ENCODE results near the gene TESK2.
"Not testable (repeated sequence)": the region's sequence is repeated elsewhere in the genome, so short reads cannot be mapped to it uniquely, and the experiment has no call there.

Gene TESK2

GRCh38 chr1:45510036-45510971 lies 19.3 kb upstream of the TESK2 start:
- no peak for DNase-seq (ENCODE audit: low read depth in 3 of 3)

GRCh38 chr1:45508295-45509151 lies 17.6 kb upstream of the TESK2 start:
- DNase-seq (ENCODE audit: low read depth in 3 of 3), result no peak

- no peak for DNase-seq (ENCODE audit: low read depth in 3 of 3)
Measured at GRCh38 chr1:45507893-45508292, 16.9 kb upstream of the TESK2 start.

GRCh38 chr1:45507195-45507594 lies 16.2 kb upstream of the TESK2 start:
- no peak for DNase-seq (ENCODE audit: low read depth in 3 of 3)

DNA sequence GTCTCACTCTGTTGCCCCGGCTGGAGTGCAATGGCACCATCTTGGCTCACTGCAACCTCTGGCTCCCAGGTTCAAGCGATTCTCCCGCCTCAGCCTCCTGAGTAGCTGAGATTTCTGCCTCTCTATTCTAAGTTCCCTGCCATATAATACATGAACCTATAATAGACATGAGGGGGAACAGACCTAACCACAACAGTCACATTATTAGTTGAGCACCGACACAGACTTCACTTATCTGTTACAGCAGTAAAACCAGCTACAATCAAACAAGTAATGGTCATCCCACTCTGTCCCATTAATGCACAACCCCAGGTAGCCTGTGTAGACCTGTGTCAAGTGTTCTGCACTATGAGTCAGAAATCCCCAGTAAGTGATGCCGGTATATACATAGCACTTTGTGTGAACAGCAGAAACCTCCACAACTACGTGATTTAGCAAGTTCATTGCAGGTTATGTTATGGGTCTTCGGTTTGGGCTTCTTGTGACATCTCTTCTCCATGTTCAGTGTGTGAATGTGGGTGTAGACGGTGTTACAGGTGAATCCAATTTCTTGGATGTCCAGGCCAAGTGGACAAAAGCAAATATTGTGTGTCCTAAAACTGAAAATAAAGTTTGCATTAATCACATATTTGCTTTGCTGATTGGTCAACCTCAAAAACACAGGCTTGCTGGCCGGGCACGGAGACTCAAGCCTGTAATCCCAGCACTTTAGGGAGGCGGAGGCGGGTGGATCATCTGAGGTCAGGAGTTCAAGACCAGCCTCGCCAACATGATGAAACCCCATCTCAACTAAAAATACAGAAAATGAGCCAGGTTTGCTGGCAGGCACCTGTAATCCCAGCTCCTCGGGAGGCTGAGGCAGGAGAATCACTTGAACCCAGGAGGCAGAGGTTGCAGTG lies 12.7 kb upstream of the TESK2 start:
- DNase-seq (ENCODE audit: low read depth in 3 of 3), result no peak

DNA sequence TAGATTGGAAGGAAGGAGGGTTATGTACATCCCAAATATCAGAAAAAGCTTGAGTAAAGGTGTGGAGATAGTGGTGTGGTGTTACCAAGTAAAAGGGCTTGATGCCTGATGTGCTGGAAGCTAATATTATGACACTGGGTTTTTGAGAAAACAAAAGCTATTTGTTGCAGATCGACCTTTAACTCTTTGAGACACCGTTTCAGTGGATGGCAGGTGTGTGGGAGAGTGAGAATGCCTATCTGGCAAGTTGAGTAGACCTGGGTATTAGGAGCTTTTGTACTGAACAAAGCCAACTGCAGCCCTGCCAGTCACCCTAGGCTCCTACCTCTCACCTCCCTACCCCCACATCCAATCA lies 10.5 kb upstream of the TESK2 start:
- no peak for DNase-seq (ENCODE audit: low read depth in 3 of 3)

DNA sequence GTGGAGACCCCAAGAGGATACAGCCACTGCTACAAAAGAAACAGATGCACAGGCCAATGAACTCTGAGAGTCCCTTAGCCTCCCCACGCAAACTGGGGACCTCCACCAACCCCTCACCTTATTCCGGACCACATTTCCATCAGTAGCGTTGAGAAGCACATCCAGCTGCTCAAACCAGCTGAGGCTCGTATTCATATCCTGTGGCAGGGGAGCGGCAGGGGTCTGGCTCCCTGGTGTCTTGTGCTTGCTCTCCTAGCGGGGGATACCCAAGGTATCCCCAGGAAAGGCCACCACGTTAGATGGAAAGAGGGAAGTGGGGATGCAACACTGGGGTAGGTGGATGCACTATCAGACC lies 8.4 kb upstream of the TESK2 start:
- DNase-seq (ENCODE audit: low read depth in 3 of 3), result no peak

- DNase-seq (ENCODE audit: low read depth in 3 of 3), result no peak
Measured at GRCh38 chr1:45498279-45498678, 7.3 kb upstream of the TESK2 start.

GRCh38 chr1:45493116-45493697 lies 2.2 kb upstream of the TESK2 start:
- peak in 1 of 3 donors; percentile 9 for DNase-seq (ENCODE audit: low read depth in 3 of 3)

GRCh38 chr1:45492691-45493090 lies 1.7 kb upstream of the TESK2 start:
- DNase-seq (ENCODE audit: low read depth in 3 of 3), result no peak

DNA sequence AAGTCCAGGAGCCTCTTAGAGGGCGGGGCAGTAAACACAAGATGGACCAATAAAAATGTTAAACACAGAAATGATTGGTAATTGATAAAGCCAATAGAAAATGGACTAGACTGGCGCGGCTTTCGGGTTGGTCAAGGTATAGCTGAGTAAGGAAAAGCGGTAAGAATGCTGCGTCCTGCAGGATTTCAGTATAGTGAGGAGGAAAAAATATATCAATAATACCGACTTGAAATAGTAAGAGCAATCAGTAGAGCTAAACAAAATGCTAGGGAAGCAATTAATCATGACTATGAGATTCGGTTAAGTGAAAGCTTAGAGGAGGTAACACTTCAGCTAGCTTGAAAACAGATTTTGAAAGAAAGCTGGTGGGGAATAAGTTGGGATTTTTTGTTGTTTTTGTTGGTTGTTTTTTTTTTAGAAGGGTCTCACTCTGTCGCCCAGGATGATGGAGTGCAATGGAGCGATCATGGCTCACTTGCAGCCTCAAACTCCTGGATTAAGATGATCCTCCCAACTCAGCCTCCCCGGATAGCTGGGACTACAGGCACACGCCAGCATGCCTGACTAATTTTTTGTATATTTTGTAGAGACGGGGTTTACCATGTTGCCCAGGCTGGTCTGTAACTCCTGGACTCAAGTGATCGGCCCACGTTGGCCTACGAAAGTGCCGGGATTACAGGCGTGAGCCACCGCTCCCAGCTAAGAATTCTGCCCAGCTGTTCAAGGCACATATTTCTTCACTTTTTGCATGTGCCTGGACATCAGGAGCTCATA lies 711 bp upstream of the TESK2 start:
- no peak for DNase-seq (ENCODE audit: low read depth in 3 of 3)

DNA sequence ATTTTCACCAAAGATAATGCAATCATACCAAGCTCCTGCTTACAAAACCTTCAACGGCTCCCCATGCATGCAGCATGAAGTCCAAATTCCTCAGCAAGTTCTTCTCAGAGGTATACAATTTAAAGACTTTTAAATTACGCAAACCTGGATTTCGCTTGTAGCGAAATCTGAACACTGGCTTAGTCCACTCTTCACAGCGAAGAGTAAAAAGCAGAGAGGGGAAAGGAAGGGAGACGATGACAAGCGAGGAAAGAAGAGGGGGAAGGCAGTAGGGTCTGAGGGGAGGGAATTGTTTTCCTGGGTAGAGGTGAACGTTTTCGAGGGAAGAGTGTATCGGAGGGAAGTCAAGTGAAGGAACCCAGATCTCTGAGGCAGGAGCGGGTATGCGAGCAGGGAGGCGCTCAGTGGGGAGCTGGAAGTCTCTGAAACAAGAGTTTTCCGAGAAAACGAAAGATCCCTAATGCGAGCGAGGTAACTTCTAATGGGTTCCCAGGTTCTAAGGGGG lies 790 bp downstream of the TESK2 start:
- DNase-seq (ENCODE audit: low read depth in 3 of 3), result no peak

DNA sequence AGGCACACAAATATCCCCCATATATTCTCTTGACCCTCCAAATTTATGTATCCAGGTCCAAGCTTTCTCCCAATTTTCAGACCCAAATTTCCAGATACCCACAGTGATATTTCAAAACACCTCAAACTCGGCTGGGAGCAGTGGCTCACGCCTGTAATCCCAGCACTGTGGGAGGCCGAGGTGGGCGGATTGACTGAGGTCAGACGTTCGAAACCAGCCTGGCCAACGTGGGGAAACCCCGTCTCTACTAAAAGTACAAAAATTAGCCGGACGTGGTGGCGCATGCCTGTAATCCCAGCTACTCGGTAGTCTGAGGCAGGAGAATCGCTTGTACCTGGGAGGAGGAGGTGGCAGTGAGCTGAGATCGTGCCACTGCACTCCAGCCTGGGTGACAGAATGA lies 1.6 kb downstream of the TESK2 start:
- peak in 2 of 3 donors; percentile 19 to 48 for DNase-seq (ENCODE audit: low read depth in 3 of 3)

DNA sequence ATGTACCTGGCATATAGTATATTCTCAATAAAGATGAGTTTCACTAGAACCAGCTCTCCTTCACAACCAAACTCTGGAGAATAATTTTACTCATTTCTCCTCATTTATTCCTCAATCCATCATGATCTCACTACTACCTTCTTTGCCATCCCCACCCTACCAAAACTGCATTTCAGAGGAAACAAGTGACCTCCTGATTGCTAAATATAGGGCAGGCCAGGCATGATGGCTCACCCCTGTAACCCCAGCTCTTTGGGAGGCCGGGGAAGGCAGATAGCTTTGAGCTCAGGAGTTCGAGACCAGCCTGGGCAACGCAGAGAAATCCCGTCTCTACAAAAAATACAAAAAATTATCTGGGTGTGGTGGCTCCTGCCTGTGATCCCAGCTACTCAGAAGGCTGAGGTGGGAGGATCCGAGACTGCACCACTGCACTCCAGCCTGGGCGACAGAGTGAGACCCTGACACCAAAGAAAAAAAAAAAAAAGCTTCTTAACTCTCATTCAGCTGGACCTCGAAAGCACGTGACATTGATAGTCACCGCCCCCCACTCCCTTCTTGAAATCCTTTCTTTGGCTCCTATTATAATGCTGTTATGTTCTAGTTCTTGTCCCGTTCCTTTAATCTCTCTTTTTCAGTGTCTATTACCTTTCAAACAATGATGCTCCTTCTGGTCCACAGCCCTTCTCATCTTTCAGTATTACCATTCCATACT lies 2.1 kb downstream of the TESK2 start:
- DNase-seq (ENCODE audit: low read depth in 3 of 3), result no peak

- DNase-seq (ENCODE audit: low read depth in 3 of 3), result no peak
Measured at GRCh38 chr1:45485949-45486348, 5.0 kb downstream of the TESK2 start.

GRCh38 chr1:45479039-45479748 lies 11.8 kb downstream of the TESK2 start:
- no peak for DNase-seq (ENCODE audit: low read depth in 3 of 3)

GRCh38 chr1:45478121-45478814 lies 12.7 kb downstream of the TESK2 start:
- DNase-seq (ENCODE audit: low read depth in 3 of 3), result no peak

- no peak for DNase-seq (ENCODE audit: low read depth in 3 of 3)
Measured at GRCh38 chr1:45477646-45478045, 13.3 kb downstream of the TESK2 start.

DNA sequence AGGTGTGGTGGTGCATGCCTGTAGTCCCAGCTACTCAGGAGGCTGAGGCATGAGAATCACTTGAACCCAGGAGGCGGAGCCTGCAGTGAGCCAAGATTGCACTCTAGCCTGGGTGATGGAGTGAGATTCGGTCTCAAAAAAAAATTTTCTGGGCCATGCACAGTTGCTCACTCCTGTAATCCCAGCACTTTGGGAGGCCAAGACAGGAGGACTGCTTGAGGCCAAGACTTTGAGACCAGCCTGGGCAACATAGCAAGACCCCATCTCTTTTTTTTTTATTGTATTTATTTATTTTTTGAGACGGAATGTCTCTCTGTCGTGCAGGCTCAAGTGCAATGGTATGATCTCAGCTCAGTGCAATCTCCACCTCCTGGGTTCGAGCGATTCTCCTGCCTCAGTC lies 16.8 kb downstream of the TESK2 start:
- DNase-seq (ENCODE audit: low read depth in 3 of 3), result not testable (repeated sequence)

All from stimulated activated CD4-positive, alpha-beta T cell treated with anti-CD3 and anti-CD28 coated beads, TNF-alpha, amount 100 ng/mL, for 48 hours (primary cell).